Trophoblast cell (in vitro differentiated cells and primary cell): Measurements from ENCODE around the gene CTIF.
"Not testable (repeated sequence)": the region's sequence is repeated elsewhere in the genome, so short reads cannot be mapped to it uniquely, and the experiment has no call there.

Experiments used
- DNase-seq, 2 donors: peaks; one replicate each; pipeline ENCODE4 v3.0.0-alpha.2; 2016
- H2AFZ ChIP-seq: 2 replicates; pipeline ENCODE4 v1.6.1; 2013; ENCODE audit warnings: low read length, moderate library complexity, mild to moderate bottlenecking; ENCODE audit not compliant: insufficient read depth, poor library complexity
- H2AK5ac ChIP-seq: 2 replicates; pipeline ENCODE4 v1.6.1; 2013; ENCODE audit warnings: mild to moderate bottlenecking, low read length
- H2BK120ac ChIP-seq: 2 replicates; pipeline ENCODE4 v1.6.1; 2013; ENCODE audit warnings: low read length, mild to moderate bottlenecking, moderate library complexity; ENCODE audit not compliant: insufficient read depth, poor library complexity
- H2BK12ac ChIP-seq: 2 replicates; pipeline ENCODE4 v1.6.1; 2013; ENCODE audit warnings: mild to moderate bottlenecking, low read length, moderate library complexity
- H2BK5ac ChIP-seq: 2 replicates; pipeline ENCODE4 v1.6.1; 2013; ENCODE audit warnings: low read length, low read depth, moderate library complexity, mild to moderate bottlenecking; ENCODE audit not compliant: poor library complexity
- H3K14ac ChIP-seq: 2 replicates; pipeline ENCODE4 v1.6.1; 2013; ENCODE audit warnings: mild to moderate bottlenecking, low read length
- H3K18ac ChIP-seq: 2 replicates; pipeline ENCODE4 v1.6.1; 2013; ENCODE audit warnings: mild to moderate bottlenecking, low read length
- H3K23ac ChIP-seq: 2 replicates; pipeline ENCODE4 v1.6.1; 2013; ENCODE audit warnings: low read length
- H3K27ac ChIP-seq: 2 replicates; pipeline ENCODE4 v1.5.1; 2013; ENCODE audit warnings: low read depth, mild to moderate bottlenecking, inconsistent platforms, low read length, moderate library complexity
- H3K27me3 ChIP-seq: 2 replicates; pipeline ENCODE4 v1.6.1; 2013; ENCODE audit warnings: inconsistent platforms, mild to moderate bottlenecking, low read length, moderate library complexity; ENCODE audit not compliant: insufficient read depth
- H3K36me3 ChIP-seq, 2 experiments: 1 replicate in 1 of 2; 2 replicates in 1 of 2; pipeline ENCODE4 v1.6.1; 2013; ENCODE audit warnings: low read length in 2 of 2, mild to moderate bottlenecking in 2 of 2, moderate library complexity in 1 of 2; ENCODE audit not compliant: insufficient read depth in 2 of 2, control insufficient read depth in 1 of 2
- H3K4ac ChIP-seq: 2 replicates; pipeline ENCODE4 v1.6.1; 2013; ENCODE audit warnings: low read depth, mild to moderate bottlenecking, low read length, moderate library complexity
- H3K4me1 ChIP-seq, 2 experiments: 1 replicate in 1 of 2; 2 replicates in 1 of 2; pipeline ENCODE4 v1.6.1; 2013; ENCODE audit warnings: low read length in 2 of 2, mild to moderate bottlenecking in 2 of 2, moderate library complexity in 1 of 2; ENCODE audit not compliant: insufficient read depth in 2 of 2, control insufficient read depth in 1 of 2
- H3K4me2 ChIP-seq: 2 replicates; pipeline ENCODE4 v1.6.1; 2013; ENCODE audit warnings: inconsistent platforms, mild to moderate bottlenecking, low read length, moderate library complexity
- H3K4me3 ChIP-seq: 2 replicates; pipeline ENCODE4 v1.5.1; 2013; ENCODE audit warnings: mild to moderate bottlenecking, low read depth, low read length, inconsistent platforms
- H3K79me1 ChIP-seq: one replicate; pipeline ENCODE4 v1.6.1; 2013; ENCODE audit warnings: low read length
- H3K79me2 ChIP-seq: 2 replicates; pipeline ENCODE4 v1.6.1; 2013; ENCODE audit warnings: low read length, mild to moderate bottlenecking; ENCODE audit not compliant: control insufficient read depth, insufficient read depth, poor library complexity
- H3K9ac ChIP-seq: 2 replicates; pipeline ENCODE4 v1.6.1; 2013; ENCODE audit warnings: mild to moderate bottlenecking, low read length
- H3K9me3 ChIP-seq: 2 replicates; pipeline ENCODE4 v1.6.1; 2013; ENCODE audit warnings: low read depth, mild to moderate bottlenecking, control low read depth, inconsistent platforms, low read length; ENCODE audit not compliant: insufficient read depth
- H4K12ac ChIP-seq: 2 replicates; pipeline ENCODE4 v1.6.1; 2013; ENCODE audit warnings: low read depth, mild to moderate bottlenecking, low read length, moderate library complexity
- H4K8ac ChIP-seq: 2 replicates; pipeline ENCODE4 v1.6.1; 2013; ENCODE audit warnings: low read depth, mild to moderate bottlenecking, low read length, moderate library complexity
- H4K91ac ChIP-seq: one replicate; pipeline ENCODE4 v1.6.1; 2013; ENCODE audit warnings: low read depth, mild to moderate bottlenecking, low read length, moderate library complexity
- WGBS: extraction: QIAGEN DNeasy Blood & Tissue Kit; methylation state at CpG from one replicate; pipeline ENCODE4 v1.1.7; 2013; ENCODE audit warnings: missing lambda C conversion rate; ENCODE audit not compliant: insufficient read length, insufficient coverage; ENCODE audit errors: extremely low coverage; 5-methylcytosine and 5-hydroxymethylcytosine counted together

Gene CTIF

DNA sequence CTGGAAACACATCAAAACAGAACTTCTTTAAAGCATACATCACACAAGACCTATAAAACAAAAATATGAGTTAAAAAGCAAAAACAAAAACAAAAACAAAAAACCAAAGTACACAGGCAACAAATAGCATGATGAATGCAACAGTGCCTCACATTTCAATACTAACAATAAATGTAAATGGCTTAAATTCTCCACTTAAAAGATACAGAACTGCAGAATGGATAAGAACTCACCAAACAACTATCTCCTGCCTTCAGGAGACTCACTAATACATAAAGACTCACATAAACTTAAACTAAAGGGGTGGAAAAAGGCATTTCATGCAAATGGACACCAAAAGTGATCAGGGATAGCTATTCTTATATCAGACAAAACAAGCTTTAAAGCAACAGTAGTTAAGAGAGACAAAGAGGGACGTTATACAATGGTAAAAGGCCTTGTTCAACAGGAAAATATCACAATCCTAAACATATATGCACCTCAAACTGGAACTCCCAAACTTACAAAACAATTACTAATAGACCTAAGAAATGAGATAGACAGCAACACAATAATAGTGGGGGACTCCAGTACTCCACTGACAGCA lies 31.8 kb upstream of the CTIF start:
- not testable (repeated sequence) for H2BK5ac ChIP-seq, H2AK5ac ChIP-seq, H3K36me3 ChIP-seq, H3K9me3 ChIP-seq, H2BK120ac ChIP-seq, H3K9ac ChIP-seq, H3K14ac ChIP-seq, H3K4me1 ChIP-seq, H3K4me2 ChIP-seq, H4K12ac ChIP-seq, H2AFZ ChIP-seq, H3K18ac ChIP-seq, H4K91ac ChIP-seq, H4K8ac ChIP-seq, H3K27ac ChIP-seq, H3K4ac ChIP-seq, H2BK12ac ChIP-seq, H3K4me3 ChIP-seq, H3K79me1 ChIP-seq, H3K23ac ChIP-seq, H3K79me2 ChIP-seq, H3K27me3 ChIP-seq, DNase-seq
- no CpG with 5 or more reads among the region's 1 CpG for WGBS

DNA sequence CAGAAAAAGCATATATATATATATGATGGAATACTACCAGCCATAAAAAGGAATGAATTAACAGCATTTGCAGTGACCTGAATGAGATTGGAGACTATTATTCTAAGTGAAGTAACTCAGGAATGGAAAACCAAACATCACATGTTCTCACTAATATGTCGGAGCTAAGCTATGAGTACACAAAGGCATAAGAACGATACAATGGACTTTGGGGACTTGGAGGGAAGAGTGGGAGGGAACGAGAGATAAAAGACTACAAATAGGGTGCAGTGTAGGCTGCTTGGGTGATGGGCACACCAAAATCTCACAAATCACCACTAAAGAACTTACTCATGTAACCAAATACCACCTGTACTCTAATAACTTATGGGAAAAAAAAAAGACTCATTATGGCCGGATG lies 26.3 kb upstream of the CTIF start:
- not testable (repeated sequence) for H4K12ac ChIP-seq

DNA sequence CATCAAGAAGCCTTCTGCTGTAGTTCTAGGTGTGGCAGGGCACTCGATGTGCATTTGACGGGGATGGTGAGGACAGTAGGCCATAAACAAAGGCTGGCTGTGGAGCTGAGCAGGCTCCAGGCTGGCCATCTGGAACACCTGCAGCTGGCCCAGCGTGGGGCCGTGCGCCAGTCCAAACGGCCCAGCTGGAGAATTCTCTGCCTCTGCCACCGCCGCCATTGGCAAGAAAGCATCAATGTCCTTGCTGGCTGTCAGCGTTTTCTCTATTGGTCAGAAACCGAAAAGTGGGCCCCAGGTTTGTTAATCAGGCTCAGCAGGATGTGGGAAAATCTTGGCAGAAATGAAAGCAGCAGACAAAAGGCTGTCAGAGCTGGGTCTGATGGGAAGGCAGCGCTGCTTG lies 24.0 kb upstream of the CTIF start:
- H3K36me3 ChIP-seq, result no peaks in the 10 kb centered on the region
- H3K9me3 ChIP-seq, result peaks cover 1% of the 10 kb centered on the region
- H2BK12ac ChIP-seq, result no peak overlapping the region
- no peaks in the 10 kb centered on the region for H3K4me1 ChIP-seq
- no peak overlapping the region for H2AFZ ChIP-seq
- H2AK5ac ChIP-seq, result no peak overlapping the region
- no peak overlapping the region for H3K4me3 ChIP-seq
- H4K12ac ChIP-seq, result no peak overlapping the region
- no peak overlapping the region for H3K4me2 ChIP-seq
- no peaks in the 10 kb centered on the region for H3K79me1 ChIP-seq
- H3K79me2 ChIP-seq, result no peaks in the 10 kb centered on the region
- no peak overlapping the region for H4K91ac ChIP-seq
- no CpG with 5 or more reads among the region's 11 CpGs for WGBS
- no peak overlapping the region for H3K27ac ChIP-seq
- no peak overlapping the region for H3K18ac ChIP-seq
- H2BK120ac ChIP-seq, result no peak overlapping the region
- no peak for DNase-seq
- no peak overlapping the region for H2BK5ac ChIP-seq
- no peak overlapping the region for H4K8ac ChIP-seq
- H3K9ac ChIP-seq, result no peak overlapping the region
- no peak overlapping the region for H3K23ac ChIP-seq
- no peaks in the 10 kb centered on the region for H3K27me3 ChIP-seq
- H3K14ac ChIP-seq, result no peak overlapping the region
- no peak overlapping the region for H3K4ac ChIP-seq

More for the DNA sequence above, 26.3 kb upstream of the CTIF start:
- not testable (repeated sequence) for H3K9me3 ChIP-seq, H3K4ac ChIP-seq, H2BK120ac ChIP-seq, H3K79me1 ChIP-seq, H3K4me1 ChIP-seq, H4K91ac ChIP-seq, H2BK12ac ChIP-seq, H3K4me3 ChIP-seq, H3K23ac ChIP-seq, H3K18ac ChIP-seq, H2AFZ ChIP-seq, H3K79me2 ChIP-seq, H2AK5ac ChIP-seq, H2BK5ac ChIP-seq, H4K8ac ChIP-seq, H3K14ac ChIP-seq, H3K9ac ChIP-seq, DNase-seq, H3K36me3 ChIP-seq, H3K4me2 ChIP-seq, H3K27me3 ChIP-seq, H3K27ac ChIP-seq
- no CpG with 5 or more reads among the region's 4 CpGs for WGBS

DNA sequence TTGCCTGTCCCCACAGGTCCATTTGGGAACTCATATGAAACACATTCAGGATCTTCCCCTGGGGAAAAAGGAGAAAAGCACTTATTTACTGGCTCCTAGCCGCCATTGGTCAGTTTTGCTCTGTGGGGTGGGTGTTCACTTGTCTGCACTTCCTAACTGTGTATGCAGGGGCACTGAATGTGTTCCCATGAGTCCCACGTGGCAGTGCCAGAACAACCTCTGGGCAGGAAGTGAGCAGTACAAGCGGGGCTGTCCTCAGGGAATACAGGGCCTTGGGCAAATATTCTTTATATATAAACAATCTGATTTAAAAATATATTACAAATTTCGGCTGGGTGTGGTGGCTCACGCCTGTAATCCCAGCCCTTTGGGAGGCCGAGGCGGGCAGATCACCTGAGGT lies 21.8 kb upstream of the CTIF start:
- H3K79me2 ChIP-seq, result no peaks in the 10 kb centered on the region
- peaks cover 1% of the 10 kb centered on the region for H3K9me3 ChIP-seq
- no peak overlapping the region for H2BK120ac ChIP-seq
- no peak overlapping the region for H4K8ac ChIP-seq
- H2BK5ac ChIP-seq, result no peak overlapping the region
- DNase-seq, result no peak
- H3K36me3 ChIP-seq, result no peaks in the 10 kb centered on the region
- no peak overlapping the region for H3K23ac ChIP-seq
- H2BK12ac ChIP-seq, result no peak overlapping the region
- no peak overlapping the region for H2AFZ ChIP-seq
- H4K12ac ChIP-seq, result no peak overlapping the region
- no peaks in the 10 kb centered on the region for H3K79me1 ChIP-seq
- H3K27me3 ChIP-seq, result no peaks in the 10 kb centered on the region
- no peaks in the 10 kb centered on the region for H3K4me1 ChIP-seq
- no peak overlapping the region for H3K18ac ChIP-seq
- no peak overlapping the region for H3K4ac ChIP-seq
- no peak overlapping the region for H3K27ac ChIP-seq
- no peak overlapping the region for H2AK5ac ChIP-seq
- H4K91ac ChIP-seq, result no peak overlapping the region
- no CpG with 5 or more reads among the region's 7 CpGs for WGBS
- no peak overlapping the region for H3K4me3 ChIP-seq
- H3K4me2 ChIP-seq, result no peak overlapping the region
- H3K14ac ChIP-seq, result no peak overlapping the region
- no peak overlapping the region for H3K9ac ChIP-seq
